Endothelial cell (in vitro differentiated cells): Measurements from ENCODE around the gene CCDC3. TPM values are rescaled to one million over a fixed set of nuclear protein-coding genes. Genes with fewer than 3 reads are reported as not detected.

ENCODE experiments used
- DNase-seq: peaks from one replicate; pipeline ENCODE4 v3.0.0; 2021; ENCODE audit warnings: low spot score
- H3K27ac Mint-ChIP-seq: one replicate; pipeline ENCODE4 v1.8.0; 2021; ENCODE audit warnings: mixed read lengths, inconsistent platforms; ENCODE audit not compliant: unreplicated experiment
- H3K27me3 Mint-ChIP-seq: one replicate; pipeline ENCODE4 v1.8.0; 2021; ENCODE audit warnings: mild to moderate bottlenecking, moderate library complexity, mixed read lengths, inconsistent platforms; ENCODE audit not compliant: unreplicated experiment
- H3K36me3 Mint-ChIP-seq: one replicate; pipeline ENCODE4 v1.8.0; 2021; ENCODE audit warnings: mild to moderate bottlenecking, low read depth, mixed read lengths, inconsistent platforms; ENCODE audit not compliant: unreplicated experiment
- H3K4me1 Mint-ChIP-seq: one replicate; pipeline ENCODE4 v1.8.0; 2021; ENCODE audit warnings: mild to moderate bottlenecking, mixed read lengths, inconsistent platforms; ENCODE audit not compliant: unreplicated experiment
- H3K4me3 Mint-ChIP-seq: one replicate; pipeline ENCODE4 v1.8.0; 2021; ENCODE audit warnings: mild to moderate bottlenecking, mixed read lengths, inconsistent platforms; ENCODE audit not compliant: unreplicated experiment
- H3K9me3 Mint-ChIP-seq: one replicate; pipeline ENCODE4 v1.8.0; 2021; ENCODE audit warnings: mixed read lengths, inconsistent platforms; ENCODE audit not compliant: unreplicated experiment
- CTCF ChIP-seq: fragments of 200-600 bp; sonication (generic); IDR thresholded peaks from one replicate; pipeline ENCODE4 v1.5.0; 2021; ENCODE audit warnings: antibody characterized with exemption; ENCODE audit not compliant: unreplicated experiment
- total RNA-seq: library from RNA; stranded (reverse); fragmentation: NEBNext Ultra II Directional; extraction: Animal tissue kit (Norgen Biotek cat#: 25700); gene quantifications from one replicate; pipeline ENCODE4 v1.2.1, GENCODE V29; 2021; ENCODE audit not compliant: unreplicated experiment

The CCDC3 gene
- total RNA-seq, 1 donor from 2014 or later, result 26.1 TPM

- H3K4me3 Mint-ChIP-seq, result no peak overlapping the region
- H3K36me3 Mint-ChIP-seq, result no peaks in the 10 kb centered on the region
- DNase-seq, result no peak
- no peak overlapping the region for H3K27ac Mint-ChIP-seq
- peaks cover 2% of the 10 kb centered on the region for H3K27me3 Mint-ChIP-seq
- TF ChIP-seq CTCF, result no peak
- H3K4me1 Mint-ChIP-seq, result no peaks in the 10 kb centered on the region
- H3K9me3 Mint-ChIP-seq, result no peaks in the 10 kb centered on the region
Observed at GRCh38 chr10:12938271-12938670, 63.2 kb downstream of the CCDC3 start.

- no peak for DNase-seq
- no peak for TF ChIP-seq CTCF
- no peaks in the 10 kb centered on the region for H3K9me3 Mint-ChIP-seq
- H3K36me3 Mint-ChIP-seq, result no peaks in the 10 kb centered on the region
- no peak overlapping the region for H3K27ac Mint-ChIP-seq
- H3K27me3 Mint-ChIP-seq, result no peaks in the 10 kb centered on the region
- no peaks in the 10 kb centered on the region for H3K4me1 Mint-ChIP-seq
- no peak overlapping the region for H3K4me3 Mint-ChIP-seq
Observed at GRCh38 chr10:12937527-12937926, 64.0 kb downstream of the CCDC3 start.

GRCh38 chr10:12934777-12935176 lies 66.7 kb downstream of the CCDC3 start:
- Mint-ChIP-seq H3K27ac (no peak overlapping the region), H3K27me3 (no peaks in the 10 kb centered on the region), H3K4me1 (no peaks in the 10 kb centered on the region), H3K4me3 (no peak overlapping the region), H3K36me3 (no peaks in the 10 kb centered on the region), H3K9me3 (no peaks in the 10 kb centered on the region)
- TF ChIP-seq CTCF, result no peak
- DNase-seq, result no peak

- Mint-ChIP-seq H3K4me3 (no peak overlapping the region), H3K4me1 (no peaks in the 10 kb centered on the region), H3K36me3 (no peaks in the 10 kb centered on the region), H3K27ac (no peak overlapping the region), H3K27me3 (no peaks in the 10 kb centered on the region), H3K9me3 (no peaks in the 10 kb centered on the region)
- DNase-seq, result no peak
- no peak for TF ChIP-seq CTCF
Observed at GRCh38 chr10:12929381-12929780, 72.1 kb downstream of the CCDC3 start.

GRCh38 chr10:12928571-12928970 lies 72.9 kb downstream of the CCDC3 start:
- Mint-ChIP-seq H3K4me3 (no peak overlapping the region), H3K27me3 (no peaks in the 10 kb centered on the region), H3K4me1 (no peaks in the 10 kb centered on the region), H3K36me3 (no peaks in the 10 kb centered on the region), H3K27ac (no peak overlapping the region), H3K9me3 (no peaks in the 10 kb centered on the region)
- DNase-seq, result no peak
- no peak for TF ChIP-seq CTCF
